Keratinocyte (primary cell): Measurements from ENCODE around the gene PTRH2.

ENCODE experiments used
- EZH2 ChIP-seq: IDR thresholded peaks from one replicate; pipeline ENCODE4 v1.6.1; 2012; ENCODE audit warnings: inconsistent platforms, mild to moderate bottlenecking, low read length, moderate library complexity
- TF ChIP-seq, protein P1 (sequence below), 3 experiments: IDR thresholded peaks in 1 of 3; conservative IDR thresholded peaks in 1 of 3; optimal IDR thresholded peaks in 1 of 3; 2 replicates in 2 of 3; 3 replicates in 1 of 3; pipeline versions ENCODE3 to v1.5.1; 2011; ENCODE audit warnings: low read length in 3 of 3, mild to moderate bottlenecking in 3 of 3, moderate library complexity in 2 of 3, control low read depth in 1 of 3, inconsistent platforms in 1 of 3; ENCODE audit not compliant: insufficient read depth in 2 of 3; ENCODE audit errors: extremely low read depth in 1 of 3

DNA sequence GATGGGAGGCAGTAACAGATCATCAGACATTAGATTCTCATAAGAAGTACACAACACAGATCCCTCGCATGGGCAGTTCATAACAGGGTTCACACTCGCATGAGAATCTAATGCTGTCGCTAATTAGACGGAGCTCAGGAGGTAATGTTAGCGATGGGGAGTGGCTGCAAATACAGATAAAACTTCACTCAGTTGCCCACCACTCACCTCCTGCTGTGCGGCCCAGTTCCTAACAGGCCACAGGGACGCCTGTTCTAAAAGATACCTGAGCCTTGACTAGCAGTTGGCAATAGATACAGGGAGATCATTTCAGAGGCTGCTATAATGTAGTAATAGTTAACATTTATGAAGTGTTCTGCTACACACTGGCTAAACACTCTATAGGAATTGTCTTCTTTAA, 4.9 kb downstream of the PTRH2 start:
- TF ChIP-seq, protein P1, sequence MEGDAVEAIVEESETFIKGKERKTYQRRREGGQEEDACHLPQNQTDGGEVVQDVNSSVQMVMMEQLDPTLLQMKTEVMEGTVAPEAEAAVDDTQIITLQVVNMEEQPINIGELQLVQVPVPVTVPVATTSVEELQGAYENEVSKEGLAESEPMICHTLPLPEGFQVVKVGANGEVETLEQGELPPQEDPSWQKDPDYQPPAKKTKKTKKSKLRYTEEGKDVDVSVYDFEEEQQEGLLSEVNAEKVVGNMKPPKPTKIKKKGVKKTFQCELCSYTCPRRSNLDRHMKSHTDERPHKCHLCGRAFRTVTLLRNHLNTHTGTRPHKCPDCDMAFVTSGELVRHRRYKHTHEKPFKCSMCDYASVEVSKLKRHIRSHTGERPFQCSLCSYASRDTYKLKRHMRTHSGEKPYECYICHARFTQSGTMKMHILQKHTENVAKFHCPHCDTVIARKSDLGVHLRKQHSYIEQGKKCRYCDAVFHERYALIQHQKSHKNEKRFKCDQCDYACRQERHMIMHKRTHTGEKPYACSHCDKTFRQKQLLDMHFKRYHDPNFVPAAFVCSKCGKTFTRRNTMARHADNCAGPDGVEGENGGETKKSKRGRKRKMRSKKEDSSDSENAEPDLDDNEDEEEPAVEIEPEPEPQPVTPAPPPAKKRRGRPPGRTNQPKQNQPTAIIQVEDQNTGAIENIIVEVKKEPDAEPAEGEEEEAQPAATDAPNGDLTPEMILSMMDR (optimal IDR thresholded peaks at IDR 0.05 in 1 of 3, IDR thresholded peaks at IDR 0.05 in 1 of 3, conservative IDR thresholded peaks at IDR 0.05 in 1 of 3; ENCODE audit: extremely low read depth in 1 of 3, insufficient read depth in 2 of 3, low read length in 3 of 3) = no peak
- no peak for TF ChIP-seq EZH2
